GM18909 (cell line): ENCODE data around the gene SLAMF7.
A peak's percentile ranks its signal among the peaks of the same experiment; 100 is the strongest.
"Not testable (repeated sequence)": the region's sequence is repeated elsewhere in the genome, so short reads cannot be mapped to it uniquely, and the experiment has no call there.

Experiments
- ATAC-seq: cut with Tn5 transposase; IDR thresholded peaks from one replicate; pipeline ENCODE4 v1.9.1; 2021; ENCODE audit warnings: mild to moderate bottlenecking; ENCODE audit not compliant: unreplicated experiment, poor library complexity

SLAMF7 gene, protein sequence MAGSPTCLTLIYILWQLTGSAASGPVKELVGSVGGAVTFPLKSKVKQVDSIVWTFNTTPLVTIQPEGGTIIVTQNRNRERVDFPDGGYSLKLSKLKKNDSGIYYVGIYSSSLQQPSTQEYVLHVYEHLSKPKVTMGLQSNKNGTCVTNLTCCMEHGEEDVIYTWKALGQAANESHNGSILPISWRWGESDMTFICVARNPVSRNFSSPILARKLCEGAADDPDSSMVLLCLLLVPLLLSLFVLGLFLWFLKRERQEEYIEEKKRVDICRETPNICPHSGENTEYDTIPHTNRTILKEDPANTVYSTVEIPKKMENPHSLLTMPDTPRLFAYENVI

DNA sequence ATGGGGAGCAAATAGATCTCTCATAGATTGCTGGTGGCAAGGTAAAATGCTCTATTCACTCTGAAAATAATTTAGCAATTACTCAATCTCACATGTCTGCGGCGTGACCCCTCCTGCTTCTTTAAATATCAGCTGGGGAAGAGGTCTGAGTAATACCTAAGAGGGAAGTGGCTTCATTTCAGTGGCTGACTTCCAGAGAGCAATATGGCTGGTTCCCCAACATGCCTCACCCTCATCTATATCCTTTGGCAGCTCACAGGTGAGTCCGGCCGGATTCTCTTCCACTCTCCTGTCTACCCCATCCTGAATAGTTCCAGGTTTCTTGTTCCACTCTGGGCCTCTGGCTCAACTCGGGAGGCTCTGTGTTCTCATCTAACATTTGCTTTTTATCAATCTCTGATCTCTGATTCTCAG, at the start of gene SLAMF7:
Gene SLAMF7 (plus strand): TSS at position 150 of the 414 bp plus-strand sequence. CDS start 55 bp downstream, at position 205.
- peak; percentile 69 for ATAC-seq

DNA sequence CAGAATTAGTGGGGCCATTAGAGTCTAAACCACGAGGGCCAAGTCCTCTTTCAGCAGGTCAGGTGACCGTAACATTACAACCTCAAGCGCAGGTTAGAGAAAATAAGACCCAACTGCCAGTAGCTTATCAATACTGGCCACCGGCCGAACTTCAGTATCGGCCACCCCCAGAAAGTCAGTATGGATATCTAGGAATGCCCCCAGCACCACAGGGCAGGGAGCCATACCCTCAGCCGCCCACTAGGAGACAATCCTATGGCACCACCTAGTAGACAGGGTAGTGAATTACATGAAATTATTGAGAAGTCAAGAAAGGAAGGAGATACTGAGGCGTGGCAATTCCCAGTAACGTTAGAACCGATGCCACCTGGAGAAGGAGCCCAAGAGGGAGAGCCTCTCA, 46.7 kb upstream of the SLAMF7 start:
- not testable (repeated sequence) for ATAC-seq

- ATAC-seq = no peak
Observed at GRCh38 chr1:160702100-160702499, 36.9 kb upstream of the SLAMF7 start.

- ATAC-seq = no peak
Observed at GRCh38 chr1:160704250-160704649, 34.8 kb upstream of the SLAMF7 start.

DNA sequence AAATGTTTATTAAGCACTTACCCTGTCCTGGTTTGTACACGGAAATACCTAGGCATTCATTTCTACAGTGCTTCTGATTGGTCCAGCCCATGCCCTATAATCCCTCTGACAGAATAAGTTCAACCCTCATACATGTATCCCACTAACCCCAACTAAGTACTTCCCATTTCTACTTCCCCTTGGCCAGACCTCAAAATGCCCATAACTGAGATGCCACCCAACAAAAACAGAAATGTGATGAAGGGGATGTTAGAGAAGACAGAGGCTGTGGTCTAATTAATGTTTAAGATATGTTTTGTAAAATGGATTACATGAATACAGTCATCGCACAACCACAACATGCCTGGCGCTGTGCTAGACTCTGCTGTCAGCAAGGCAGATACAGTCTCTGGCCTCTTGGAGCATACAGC, 33.8 kb upstream of the SLAMF7 start:
- ATAC-seq = not testable (repeated sequence)

GRCh38 chr1:160705742-160706141, 33.3 kb upstream of the SLAMF7 start:
- ATAC-seq = no peak

DNA sequence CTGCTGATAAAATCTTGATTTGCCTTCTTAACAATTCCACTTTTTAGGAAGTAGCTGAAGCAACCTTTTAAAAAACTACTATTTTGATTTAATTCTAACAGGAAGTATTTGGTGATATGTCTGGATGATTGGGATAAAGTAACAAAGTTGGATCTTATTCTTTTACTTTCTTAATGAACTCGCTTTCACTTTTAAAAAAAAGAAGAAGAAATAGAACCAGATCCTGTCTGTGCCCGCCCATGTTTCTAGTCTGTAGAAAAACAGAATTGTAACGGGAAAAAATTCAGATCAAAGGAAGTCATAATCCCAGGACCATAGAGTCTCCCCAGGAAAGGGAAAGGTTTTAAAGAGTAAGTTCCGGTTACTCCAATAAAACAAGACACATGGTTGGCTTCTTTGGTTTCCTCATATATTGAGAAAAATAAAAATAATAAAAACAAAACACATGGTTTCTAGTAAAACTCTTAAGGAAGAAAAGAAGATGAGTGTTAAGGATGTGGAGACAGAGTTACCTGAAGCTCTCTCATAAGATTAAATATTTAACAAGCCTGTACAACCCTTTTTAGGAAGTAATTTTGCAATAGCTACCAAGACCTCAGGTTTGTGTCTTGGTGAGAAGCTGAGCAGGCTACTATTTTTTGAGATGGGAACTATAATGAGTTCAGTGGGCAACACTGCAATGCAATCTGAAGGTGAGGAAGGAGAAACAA, 32.4 kb upstream of the SLAMF7 start:
- ATAC-seq = no peak

- peak; percentile 24 for ATAC-seq
Observed at GRCh38 chr1:160707236-160708064, 31.6 kb upstream of the SLAMF7 start.

GRCh38 chr1:160708118-160708517, 30.9 kb upstream of the SLAMF7 start:
- ATAC-seq = no peak

DNA sequence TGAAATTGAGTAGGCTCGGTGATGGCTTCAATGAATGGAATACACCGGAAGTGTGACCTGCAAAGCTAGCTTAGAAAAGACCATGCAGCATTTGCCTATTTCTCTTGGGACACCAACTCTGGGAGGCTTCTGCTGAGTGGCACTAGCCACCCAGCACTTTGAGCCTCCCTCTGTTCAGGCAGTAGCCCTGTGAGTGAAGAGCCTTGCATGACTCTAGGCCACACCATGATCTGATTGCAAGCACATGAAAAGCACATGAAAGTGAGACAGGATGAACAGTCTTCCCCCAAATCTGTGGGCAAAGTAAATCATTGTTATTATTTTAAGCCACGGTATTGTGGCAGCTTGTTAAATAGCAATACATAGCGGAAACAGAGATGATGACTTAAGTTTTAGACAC, 30.2 kb upstream of the SLAMF7 start:
- ATAC-seq = peak; percentile 48

GRCh38 chr1:160709715-160710114, 29.3 kb upstream of the SLAMF7 start:
- no peak for ATAC-seq

DNA sequence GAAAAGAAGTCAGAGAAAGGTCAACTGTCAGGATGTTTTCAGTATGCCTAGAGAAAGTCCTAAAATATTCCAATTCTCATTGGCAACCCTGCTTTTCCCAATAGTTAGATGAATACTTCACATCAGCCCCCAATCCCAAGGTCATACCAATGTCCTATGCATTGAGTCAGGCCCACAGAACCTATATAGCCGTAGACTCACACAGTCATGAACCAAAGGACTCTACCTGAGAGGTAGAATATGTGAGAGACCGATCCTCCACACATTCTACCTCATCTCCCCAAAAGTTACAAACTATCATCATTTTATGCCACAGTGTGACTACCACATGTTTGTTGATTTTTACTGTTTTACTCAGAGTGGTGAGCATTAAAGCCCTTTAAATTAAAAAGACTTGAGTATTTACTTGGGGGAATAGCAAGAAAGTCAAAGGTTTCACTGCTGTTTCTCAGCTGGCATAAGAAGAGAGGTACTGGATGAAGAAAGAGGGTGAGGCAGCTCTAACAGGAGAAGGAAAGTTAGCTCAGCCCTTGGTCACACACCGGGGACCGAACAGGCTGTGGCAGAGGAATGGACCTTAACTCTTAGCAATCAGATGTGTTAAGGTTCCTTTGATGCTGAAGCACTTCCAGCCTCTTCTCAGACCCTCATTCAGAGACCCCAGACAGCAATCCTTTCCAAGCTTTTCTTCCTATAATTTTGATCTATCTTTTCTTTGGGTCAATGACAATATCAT, 28.4 kb upstream of the SLAMF7 start:
- ATAC-seq = no peak

DNA sequence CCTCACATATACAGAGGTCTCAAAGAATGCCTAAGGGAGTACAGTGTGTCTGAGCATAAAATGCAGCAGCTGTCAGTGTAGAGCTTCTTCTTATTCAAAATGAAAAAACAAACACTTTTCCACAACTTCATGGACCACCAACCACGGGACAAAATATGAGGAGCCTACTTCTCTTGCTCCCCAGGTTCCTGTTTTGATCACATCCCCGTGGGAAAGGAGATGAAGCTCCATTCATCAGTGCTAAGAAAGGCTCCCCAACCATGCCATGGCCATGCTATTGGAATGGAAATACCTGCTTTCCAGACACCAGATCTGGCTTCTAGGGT, 27.8 kb upstream of the SLAMF7 start:
- no peak for ATAC-seq

DNA sequence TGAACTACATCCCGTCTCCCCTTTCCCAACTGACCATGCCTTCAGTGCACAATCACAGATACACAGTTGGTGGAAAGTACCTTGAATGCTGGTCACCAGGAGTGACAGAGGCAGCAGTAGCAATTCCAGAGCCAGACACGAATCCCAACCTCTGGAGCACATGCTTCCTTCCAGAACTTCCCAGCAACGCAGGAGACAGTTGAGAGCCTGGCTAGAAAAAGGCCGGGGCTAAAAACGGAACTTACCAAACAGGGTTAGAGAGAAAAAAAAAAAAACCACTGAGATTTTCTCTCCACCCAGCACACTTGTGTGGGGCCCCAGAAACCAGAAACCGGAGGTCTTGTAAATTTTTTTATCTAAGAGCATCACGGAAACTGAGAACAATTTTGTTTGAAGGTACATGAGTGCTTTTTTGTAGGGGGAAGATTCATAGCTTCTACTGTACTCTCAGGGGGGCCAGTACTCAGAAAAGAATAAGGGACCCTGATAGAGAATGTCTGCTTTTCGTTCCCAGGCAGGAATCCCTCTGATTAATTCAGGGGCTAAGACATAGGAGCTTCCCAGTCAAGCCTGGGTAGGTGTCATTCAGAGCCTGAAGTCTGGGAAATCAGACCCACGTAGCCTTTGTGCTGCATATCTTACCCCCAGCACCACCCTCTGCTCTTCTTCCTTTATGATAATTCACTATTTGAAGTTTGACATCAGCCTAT, 27.3 kb upstream of the SLAMF7 start, which contains the start of gene CD48:
Gene CD48 (minus strand): TSS at position 221 of the 710 bp plus-strand sequence. CDS start 59 bp downstream, at position 162.
- ATAC-seq = peak; percentile 37

GRCh38 chr1:160712525-160713080, 26.4 kb upstream of the SLAMF7 start:
- peak; percentile 35 for ATAC-seq

DNA sequence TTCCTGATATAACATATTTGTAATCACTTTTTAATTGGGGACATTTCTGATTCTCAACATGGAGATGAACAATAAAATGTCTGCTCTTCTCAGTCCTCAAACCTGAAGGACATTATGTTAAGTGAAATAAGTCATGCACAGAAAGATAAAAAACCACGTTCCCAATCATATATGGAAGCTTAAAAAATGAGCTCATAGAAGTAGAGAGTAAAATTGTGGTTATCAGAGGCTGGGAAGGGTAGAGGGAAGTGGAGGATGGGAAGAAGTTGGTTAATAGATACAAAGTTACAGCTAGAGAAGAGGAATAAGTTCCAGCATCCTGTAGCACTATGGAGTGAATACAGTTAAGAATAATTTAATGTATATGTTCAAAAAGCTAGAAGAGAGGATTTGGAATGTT, 25.9 kb upstream of the SLAMF7 start:
- ATAC-seq = no peak

DNA sequence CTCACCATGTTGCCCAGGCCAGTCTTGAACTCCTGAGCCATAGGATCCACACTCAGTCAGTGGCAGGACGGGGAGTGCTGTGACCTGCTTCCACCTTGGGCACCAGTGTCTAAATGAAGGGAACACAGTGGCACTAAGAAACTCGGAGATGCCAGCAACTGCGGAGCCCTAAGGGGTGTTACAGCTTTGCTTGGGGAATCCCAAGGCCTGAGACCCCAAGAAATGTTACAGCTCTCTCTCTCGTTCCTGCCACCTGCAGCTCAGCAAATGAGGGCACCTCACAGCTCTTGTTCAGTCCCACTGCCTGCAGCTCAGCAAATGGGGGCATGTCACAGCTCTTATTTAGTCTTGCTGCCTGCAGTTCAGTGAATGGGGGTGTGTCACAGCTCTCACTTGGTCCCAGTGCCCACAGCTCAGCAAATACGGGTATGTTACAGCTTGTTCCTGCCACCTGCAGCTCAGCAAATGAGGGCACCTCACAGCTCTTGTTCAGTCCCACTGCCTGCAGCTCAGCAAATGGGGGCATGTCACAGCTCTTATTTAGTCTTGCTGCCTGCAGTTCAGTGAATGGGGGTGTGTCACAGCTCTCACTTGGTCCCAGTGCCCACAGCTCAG, 24.9 kb upstream of the SLAMF7 start:
- not testable (repeated sequence) for ATAC-seq

DNA sequence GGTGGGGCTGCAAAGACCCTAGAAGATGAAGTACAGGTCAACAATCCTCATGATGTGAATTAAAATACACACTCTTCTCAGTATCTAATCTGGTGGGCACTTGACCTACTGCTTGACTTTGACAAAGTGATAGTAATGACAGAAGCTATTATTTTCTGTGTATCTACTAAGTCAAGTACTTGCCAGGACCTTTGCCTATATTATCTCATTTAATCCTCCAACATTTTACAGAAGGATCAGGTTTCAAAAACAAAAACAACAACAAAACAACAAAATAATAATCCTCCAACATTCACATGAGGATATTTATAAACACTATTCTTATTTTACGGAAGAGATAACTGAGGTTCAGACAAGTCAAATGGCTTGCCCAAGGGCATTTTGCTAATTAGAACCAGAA, 23.0 kb upstream of the SLAMF7 start:
- ATAC-seq = no peak

DNA sequence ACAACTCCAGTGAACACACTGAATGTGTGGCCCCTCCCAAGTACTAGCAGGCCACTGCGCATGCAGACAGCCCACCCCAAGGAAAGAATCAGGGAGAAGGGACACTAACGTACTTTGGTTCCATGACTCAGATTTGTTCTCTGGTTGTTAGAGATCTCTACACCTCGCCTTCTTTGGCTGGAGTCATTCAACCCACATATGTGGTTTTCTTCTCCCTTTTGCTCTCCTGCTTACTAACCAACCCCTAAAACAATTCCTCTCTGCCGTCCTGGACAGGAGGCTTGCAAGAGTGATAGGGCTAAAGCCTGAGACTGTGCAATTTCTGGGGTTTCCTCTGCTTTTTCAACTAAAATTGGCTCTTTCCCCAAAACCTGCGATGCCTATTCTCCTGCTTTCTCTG, 21.7 kb upstream of the SLAMF7 start:
- no peak for ATAC-seq
